Thyroid gland (tissue), 4 donors: ENCODE data around the gene ATAD3C.

ENCODE experiments used
- CTCF ChIP-seq, 6 experiments: fragments of 200-600 bp in 3 of 6; fragments of 450-650 bp in 3 of 6; sonication (generic) in 3 of 6; IDR thresholded peaks; one replicate each; pipeline ENCODE4 v1.5.1; 2016 to 2019; ENCODE audit warnings: antibody characterized with exemption in 6 of 6, mild to moderate bottlenecking in 2 of 6, inconsistent platforms in 1 of 6, moderate library complexity in 1 of 6
- POLR2A ChIP-seq, 2 donors: fragments of 450-650 bp; IDR thresholded peaks; one replicate each; pipeline ENCODE4 v1.6.1; 2017; ENCODE audit warnings: antibody characterized with exemption in 2 of 2, mild to moderate bottlenecking in 2 of 2, moderate library complexity in 1 of 2

GRCh38 chr1:1434131-1434823 lies 15.2 kb upstream of the ATAD3C start:
- TF ChIP-seq CTCF (IDR thresholded peaks at IDR 0.05) (no peak), POLR2A (IDR thresholded peaks at IDR 0.05) (no peak)
